ENCODE data around the gene KHDC4.

The KHDC4 gene

DNA sequence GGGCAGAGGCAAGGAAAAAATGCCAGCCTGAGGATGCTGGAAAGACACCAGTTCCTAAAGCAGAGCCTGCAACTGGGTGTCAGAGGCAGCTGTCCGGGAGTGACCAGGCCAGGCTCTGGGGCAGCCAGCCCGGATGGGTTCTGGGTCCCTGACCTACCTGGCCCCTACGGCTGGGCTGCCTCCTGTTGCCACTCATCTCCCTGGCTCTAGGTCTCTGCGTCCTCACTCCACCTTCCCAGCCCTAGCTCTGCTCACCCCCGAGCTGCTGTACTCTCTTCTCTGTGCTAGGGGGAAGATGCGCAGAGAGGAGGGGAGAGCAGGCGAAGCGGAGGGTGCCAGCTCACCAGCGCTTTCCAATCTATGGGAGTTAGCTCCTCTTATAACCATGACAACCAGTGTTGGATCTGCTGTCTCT is 35.2 kb upstream of the KHDC4 start:
- no peak for DNase-seq (ENCODE audit: insufficient read length, low spot score)
- TF ChIP-seq TAF1 (IDR thresholded peaks at IDR 0.05; ENCODE audit: low read depth, low read length), result no peak
- TF ChIP-seq SPI1 (IDR thresholded peaks at IDR 0.05; ENCODE audit: low read depth, low read length), result no peak
- no peak for FAIRE-seq

DNA sequence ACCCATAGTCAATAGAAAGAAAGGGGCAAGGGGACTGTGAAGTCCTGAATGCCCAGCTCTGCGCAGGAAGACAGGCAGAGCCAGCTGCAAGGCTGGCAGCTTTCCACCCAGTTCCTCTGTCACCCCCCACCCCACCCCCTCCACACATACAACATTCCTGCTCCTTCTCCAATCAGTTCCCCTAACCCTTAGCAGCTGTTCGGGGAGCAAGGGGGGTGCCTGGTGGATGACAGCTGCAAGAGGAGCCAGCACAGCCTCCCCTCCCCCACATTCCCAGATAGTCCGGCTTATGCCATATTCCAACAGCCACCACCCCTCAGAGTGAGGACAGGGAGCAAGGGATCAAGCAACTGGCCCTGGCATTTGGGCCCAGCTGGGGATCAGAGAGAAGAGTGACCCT is 34.5 kb upstream of the KHDC4 start:
- FAIRE-seq, result no peak
- DNase-seq (ENCODE audit: insufficient read length, low spot score), result no peak

DNA sequence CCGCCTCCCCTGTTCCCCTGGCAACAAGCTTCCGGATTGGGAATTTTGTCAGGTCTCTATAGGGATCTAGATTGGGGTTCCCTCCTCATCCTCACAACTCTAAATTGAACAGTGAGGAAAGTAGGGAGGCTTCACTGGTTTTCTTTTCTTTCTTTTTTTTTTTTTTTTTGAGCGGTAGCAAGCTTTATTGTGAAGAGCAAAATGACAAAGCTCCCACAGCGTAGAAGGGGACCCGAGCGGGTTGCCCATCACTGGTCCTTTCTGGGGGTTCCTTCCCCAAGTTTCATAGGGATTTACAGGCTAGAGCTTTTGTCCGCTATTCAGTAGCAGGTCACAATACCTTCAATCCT is 33.8 kb upstream of the KHDC4 start:
- TF ChIP-seq POLR2A (IDR thresholded peaks at IDR 0.05; ENCODE audit: low read depth, low read length) (no peak), SPI1 (IDR thresholded peaks at IDR 0.05; ENCODE audit: low read depth, low read length) (no peak), POU2F2 (IDR thresholded peaks at IDR 0.05; ENCODE audit: low read depth, low read length) (no peak), PAX5 (IDR thresholded peaks at IDR 0.05; ENCODE audit: insufficient read depth, low read length, severe bottlenecking) (no peak), TAF1 (IDR thresholded peaks at IDR 0.05; ENCODE audit: low read depth, low read length) (no peak), POLR2AphosphoS5 (IDR thresholded peaks at IDR 0.05; ENCODE audit: low read depth, low read length) (no peak)
- DNase-seq (ENCODE audit: insufficient read length, low spot score), result no peak
- no peak for FAIRE-seq

More for the DNA sequence above, 34.5 kb upstream of the KHDC4 start:
- TF ChIP-seq PAX5 (IDR thresholded peaks at IDR 0.05; ENCODE audit: insufficient read depth, low read length, severe bottlenecking) (no peak), POLR2AphosphoS5 (IDR thresholded peaks at IDR 0.05; ENCODE audit: low read depth, low read length) (no peak), SPI1 (IDR thresholded peaks at IDR 0.05; ENCODE audit: low read depth, low read length) (no peak), POU2F2 (IDR thresholded peaks at IDR 0.05; ENCODE audit: low read depth, low read length) (no peak), TAF1 (IDR thresholded peaks at IDR 0.05; ENCODE audit: low read depth, low read length) (no peak), POLR2A (IDR thresholded peaks at IDR 0.05; ENCODE audit: low read depth, low read length) (no peak)

DNA sequence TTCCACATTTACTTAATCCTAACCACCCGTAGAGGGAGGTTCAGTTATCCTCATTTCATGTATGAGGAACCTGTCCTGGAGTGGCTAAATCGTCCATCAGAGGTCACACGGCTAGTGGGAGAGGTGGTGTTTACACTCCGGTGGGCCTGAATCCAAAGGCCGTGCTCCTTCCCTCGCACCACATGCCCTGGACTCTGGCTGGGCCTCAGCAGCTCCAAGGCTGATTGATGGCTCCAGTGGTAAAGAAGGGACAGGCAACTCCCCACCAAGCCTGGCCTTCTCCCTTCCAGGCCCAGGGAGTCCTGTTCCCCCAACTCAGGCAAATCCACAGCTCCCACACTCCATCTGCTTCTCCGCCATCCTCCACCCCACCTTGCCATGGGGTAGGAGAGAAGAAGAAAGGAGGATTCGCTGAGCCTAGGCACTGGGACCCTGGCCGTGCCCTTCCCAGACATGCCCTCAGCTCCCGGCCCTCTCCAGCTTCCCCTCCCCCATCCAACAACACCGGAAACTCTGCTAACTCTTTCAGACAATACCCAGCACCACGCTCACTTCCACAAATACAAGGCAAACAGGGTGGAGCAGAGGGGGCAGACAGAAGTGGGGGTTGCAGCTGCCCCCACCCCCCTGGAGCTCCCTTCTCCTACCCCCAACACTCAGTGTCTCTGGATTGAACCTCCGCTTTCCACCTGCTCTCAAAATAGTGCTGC is 33.3 kb upstream of the KHDC4 start:
- DNase-seq (ENCODE audit: insufficient read length, low spot score) (no peak), FAIRE-seq (peak; percentile 28)
- TF ChIP-seq POLR2AphosphoS5 (IDR thresholded peaks at IDR 0.05; ENCODE audit: low read depth, low read length) (no peak), TAF1 (IDR thresholded peaks at IDR 0.05; ENCODE audit: low read depth, low read length) (no peak), POLR2A (IDR thresholded peaks at IDR 0.05; ENCODE audit: low read depth, low read length) (no peak), SPI1 (IDR thresholded peaks at IDR 0.05; ENCODE audit: low read depth, low read length) (no peak; the same call in 1 of the 2 replicates), POU2F2 (IDR thresholded peaks at IDR 0.05; ENCODE audit: low read depth, low read length) (no peak), PAX5 (IDR thresholded peaks at IDR 0.05; ENCODE audit: insufficient read depth, low read length, severe bottlenecking) (no peak)

DNA sequence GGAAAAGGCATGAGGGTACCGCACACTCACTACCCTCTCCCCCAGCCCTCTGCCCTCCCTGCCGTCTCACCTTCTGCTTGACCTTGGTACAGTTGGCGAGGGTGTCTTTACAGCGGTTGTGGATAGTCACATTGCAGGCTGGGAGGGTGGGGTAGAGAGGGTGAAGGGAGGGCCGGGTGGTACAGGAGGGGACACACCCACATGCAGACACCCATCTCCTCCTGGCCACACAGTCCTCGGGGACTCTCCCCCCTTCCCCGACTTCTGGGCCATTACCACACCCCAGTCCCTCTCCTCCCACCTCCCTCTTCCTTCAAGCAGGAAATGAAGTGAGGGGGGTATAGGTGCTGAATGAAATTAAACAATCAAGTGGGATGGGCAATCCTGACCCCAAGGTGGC is 32.5 kb upstream of the KHDC4 start:
- FAIRE-seq, result no peak
- DNase-seq (ENCODE audit: insufficient read length, low spot score), result no peak
- no peak for TF ChIP-seq POLR2AphosphoS5 (IDR thresholded peaks at IDR 0.05; ENCODE audit: low read depth, low read length)
- no peak for TF ChIP-seq POLR2A (IDR thresholded peaks at IDR 0.05; ENCODE audit: low read depth, low read length)

DNA sequence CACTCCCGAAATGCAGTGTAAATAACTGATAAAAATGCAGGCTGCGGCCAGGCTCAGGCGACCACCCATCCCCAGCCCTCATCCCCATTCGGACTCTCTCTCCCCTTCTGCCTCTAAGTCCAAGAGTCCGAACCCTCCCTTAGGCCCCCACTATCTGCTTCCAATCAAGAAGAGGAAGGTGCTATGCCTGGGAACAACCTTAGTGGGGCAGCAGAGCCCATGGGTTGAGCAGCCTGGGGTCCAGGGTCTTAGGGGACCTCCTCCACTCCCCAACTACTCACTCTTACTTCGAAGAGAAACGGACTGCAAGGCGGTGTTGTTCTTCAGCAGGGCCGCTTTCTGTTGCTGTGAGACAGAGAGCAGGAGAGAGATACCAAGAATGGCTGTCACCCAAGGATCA is 31.9 kb upstream of the KHDC4 start:
- DNase-seq (ENCODE audit: insufficient read length, low spot score) (no peak), FAIRE-seq (no peak)
- no peak for TF ChIP-seq TAF1 (IDR thresholded peaks at IDR 0.05; ENCODE audit: low read depth, low read length)
- no peak for TF ChIP-seq POLR2AphosphoS5 (IDR thresholded peaks at IDR 0.05; ENCODE audit: low read depth, low read length)
- no peak for TF ChIP-seq POLR2A (IDR thresholded peaks at IDR 0.05; ENCODE audit: low read depth, low read length)
- no peak for TF ChIP-seq POU2F2 (IDR thresholded peaks at IDR 0.05; ENCODE audit: low read depth, low read length)
- no peak for TF ChIP-seq PAX5 (IDR thresholded peaks at IDR 0.05; ENCODE audit: insufficient read depth, low read length, severe bottlenecking)
- no peak for TF ChIP-seq SPI1 (IDR thresholded peaks at IDR 0.05; ENCODE audit: low read depth, low read length)

DNA sequence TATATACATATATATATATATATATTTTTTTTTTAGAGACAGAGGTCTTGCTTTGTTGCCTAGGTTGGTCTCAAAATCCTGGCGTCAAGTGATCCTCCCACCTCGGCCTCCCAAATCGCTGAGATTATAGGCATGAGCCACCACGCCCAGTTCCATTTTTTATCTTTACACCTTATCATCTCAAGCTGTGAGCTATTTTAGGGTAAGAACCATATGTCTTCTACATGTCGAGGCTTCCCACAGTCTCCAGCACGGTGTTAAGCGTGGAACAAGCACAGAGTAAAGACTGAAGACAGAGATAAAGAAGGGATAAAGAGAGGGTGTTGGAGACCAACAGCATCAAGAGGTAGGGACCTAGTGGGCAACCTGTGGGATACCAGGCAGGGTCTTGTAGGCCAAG is 30.0 kb upstream of the KHDC4 start:
- DNase-seq (ENCODE audit: insufficient read length, low spot score) (no peak), FAIRE-seq (no peak)
- no peak for TF ChIP-seq POLR2A (IDR thresholded peaks at IDR 0.05; ENCODE audit: low read depth, low read length)
- TF ChIP-seq POLR2AphosphoS5 (IDR thresholded peaks at IDR 0.05; ENCODE audit: low read depth, low read length), result no peak
- TF ChIP-seq SPI1 (IDR thresholded peaks at IDR 0.05; ENCODE audit: low read depth, low read length), result no peak
- no peak for TF ChIP-seq TAF1 (IDR thresholded peaks at IDR 0.05; ENCODE audit: low read depth, low read length)
- no peak for TF ChIP-seq PAX5 (IDR thresholded peaks at IDR 0.05; ENCODE audit: insufficient read depth, low read length, severe bottlenecking)
- TF ChIP-seq POU2F2 (IDR thresholded peaks at IDR 0.05; ENCODE audit: low read depth, low read length), result no peak

DNA sequence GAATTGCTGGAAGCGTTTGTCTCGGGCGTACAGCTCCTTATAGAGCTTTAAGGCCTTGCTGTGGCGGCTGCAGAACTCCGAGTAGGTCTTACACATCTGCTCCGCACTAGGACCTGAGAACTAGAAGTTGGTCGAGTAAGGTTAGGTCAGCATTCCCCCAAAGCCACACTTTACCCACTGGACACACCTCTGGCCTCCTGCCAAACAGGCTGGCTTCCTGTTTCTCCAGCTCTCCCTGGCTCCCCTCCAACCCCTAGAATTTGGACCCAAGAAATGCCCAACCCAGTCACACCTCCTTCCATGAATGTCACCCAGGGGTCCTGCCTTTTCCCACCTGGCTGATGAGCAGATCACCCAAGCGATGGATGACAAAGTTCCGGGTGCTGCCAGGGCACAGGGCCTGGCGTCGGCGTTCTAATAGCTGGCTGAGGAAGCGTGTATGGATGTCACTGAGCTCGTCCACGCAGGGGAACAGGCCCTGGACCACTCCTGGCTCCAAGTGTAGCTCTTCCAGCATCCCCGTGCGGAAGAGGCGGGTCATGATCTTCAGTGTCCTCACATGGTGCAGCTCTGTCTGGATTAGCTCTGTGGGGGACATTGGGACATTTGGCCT is 28.5 kb upstream of the KHDC4 start:
- TF ChIP-seq POLR2A (IDR thresholded peaks at IDR 0.05; ENCODE audit: low read depth, low read length) (no peak), POU2F2 (IDR thresholded peaks at IDR 0.05; ENCODE audit: low read depth, low read length) (no peak), SPI1 (IDR thresholded peaks at IDR 0.05; ENCODE audit: low read depth, low read length) (no peak), POLR2AphosphoS5 (IDR thresholded peaks at IDR 0.05; ENCODE audit: low read depth, low read length) (no peak), TAF1 (IDR thresholded peaks at IDR 0.05; ENCODE audit: low read depth, low read length) (no peak), PAX5 (IDR thresholded peaks at IDR 0.05; ENCODE audit: insufficient read depth, low read length, severe bottlenecking) (no peak)
- no peak for DNase-seq (ENCODE audit: insufficient read length, low spot score)
- no peak for FAIRE-seq

DNA sequence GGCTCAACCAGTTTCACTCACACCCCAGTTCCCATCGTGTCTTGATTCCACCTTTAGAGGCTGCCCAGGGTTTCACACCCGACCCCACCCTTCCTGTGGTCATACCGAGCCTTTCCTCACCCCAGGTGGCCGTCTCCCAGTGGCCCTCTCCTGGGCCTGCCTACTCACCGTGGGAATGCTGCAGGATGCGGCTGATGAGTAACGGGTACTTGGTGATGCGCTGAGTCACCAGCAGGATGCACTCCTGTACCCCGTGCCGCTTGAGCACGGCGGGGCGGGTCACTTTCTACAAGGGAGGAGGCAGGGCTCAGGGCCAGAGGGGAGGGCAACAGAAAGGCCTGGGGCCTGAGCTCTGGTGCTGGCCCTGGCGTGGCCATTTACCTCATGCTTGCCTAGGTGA is 27.7 kb upstream of the KHDC4 start:
- DNase-seq (ENCODE audit: insufficient read length, low spot score) (no peak), FAIRE-seq (no peak)
- no peak for TF ChIP-seq PAX5 (IDR thresholded peaks at IDR 0.05; ENCODE audit: insufficient read depth, low read length, severe bottlenecking)
- TF ChIP-seq POLR2AphosphoS5 (IDR thresholded peaks at IDR 0.05; ENCODE audit: low read depth, low read length), result no peak
- no peak for TF ChIP-seq TAF1 (IDR thresholded peaks at IDR 0.05; ENCODE audit: low read depth, low read length)
- no peak for TF ChIP-seq SPI1 (IDR thresholded peaks at IDR 0.05; ENCODE audit: low read depth, low read length)
- TF ChIP-seq POLR2A (IDR thresholded peaks at IDR 0.05; ENCODE audit: low read depth, low read length), result no peak
